ELR (cell line): ENCODE data around the gene ITGAX.

ENCODE experiments used
- DNase-seq: peaks from one replicate; pipeline ENCODE4 v3.0.0-alpha.2; 2015; ENCODE audit warnings: low read depth

The ITGAX gene

DNA sequence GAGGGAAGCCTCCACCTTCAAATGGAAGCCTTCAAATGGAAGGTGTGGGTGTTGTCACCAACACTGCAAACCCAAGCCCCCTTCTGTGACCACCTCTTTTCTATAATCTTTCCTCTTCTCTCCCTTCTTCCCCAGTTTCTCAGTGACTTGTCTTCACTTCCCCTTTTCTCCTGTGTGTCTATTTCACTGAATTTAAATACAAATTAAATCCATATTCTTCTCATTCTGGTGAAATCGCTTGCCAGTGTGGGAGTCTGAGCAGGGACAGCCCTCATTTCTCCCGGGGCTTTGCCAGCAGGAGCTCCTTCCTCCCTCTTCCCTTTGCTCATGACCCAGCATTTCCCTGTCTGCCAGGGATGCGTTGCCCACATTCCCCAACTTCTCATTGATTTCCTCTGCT lies 6.4 kb upstream of the ITGAX start:
- no peak for DNase-seq

DNA sequence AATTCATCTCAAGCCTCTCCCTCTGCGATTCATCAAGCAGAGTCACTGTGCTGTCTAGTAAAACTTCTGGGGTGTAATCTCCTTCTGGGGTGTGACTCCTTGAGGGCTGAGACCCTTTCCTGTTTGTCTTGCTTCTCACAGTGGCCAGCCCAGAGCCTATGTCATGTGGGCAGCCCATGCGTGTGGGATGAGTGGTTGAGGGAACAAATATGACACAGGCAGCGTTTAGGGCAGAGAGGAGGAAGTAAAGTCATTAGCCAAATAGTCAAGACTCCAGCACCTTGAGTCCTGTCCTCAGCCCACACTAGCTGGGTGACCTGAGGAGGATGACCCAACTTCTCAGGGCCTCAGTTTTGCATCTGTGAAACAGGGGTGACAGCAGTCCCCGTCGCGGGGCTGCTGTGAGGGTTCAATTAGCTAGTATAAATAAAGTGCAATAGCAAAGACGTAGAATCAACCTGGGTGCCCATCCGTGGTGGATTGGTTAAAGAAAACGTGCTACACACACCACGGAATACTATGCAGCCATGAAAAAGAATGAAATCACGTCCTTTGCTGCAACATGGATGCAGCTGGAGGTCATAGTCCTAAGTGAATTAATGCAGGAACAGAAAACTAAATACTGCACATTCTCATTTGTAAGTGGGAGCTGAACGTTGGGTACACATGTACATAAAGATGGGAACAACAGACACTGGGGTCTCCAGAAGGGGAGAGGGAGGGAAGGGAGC lies 4.5 kb upstream of the ITGAX start:
- no peak for DNase-seq

DNA sequence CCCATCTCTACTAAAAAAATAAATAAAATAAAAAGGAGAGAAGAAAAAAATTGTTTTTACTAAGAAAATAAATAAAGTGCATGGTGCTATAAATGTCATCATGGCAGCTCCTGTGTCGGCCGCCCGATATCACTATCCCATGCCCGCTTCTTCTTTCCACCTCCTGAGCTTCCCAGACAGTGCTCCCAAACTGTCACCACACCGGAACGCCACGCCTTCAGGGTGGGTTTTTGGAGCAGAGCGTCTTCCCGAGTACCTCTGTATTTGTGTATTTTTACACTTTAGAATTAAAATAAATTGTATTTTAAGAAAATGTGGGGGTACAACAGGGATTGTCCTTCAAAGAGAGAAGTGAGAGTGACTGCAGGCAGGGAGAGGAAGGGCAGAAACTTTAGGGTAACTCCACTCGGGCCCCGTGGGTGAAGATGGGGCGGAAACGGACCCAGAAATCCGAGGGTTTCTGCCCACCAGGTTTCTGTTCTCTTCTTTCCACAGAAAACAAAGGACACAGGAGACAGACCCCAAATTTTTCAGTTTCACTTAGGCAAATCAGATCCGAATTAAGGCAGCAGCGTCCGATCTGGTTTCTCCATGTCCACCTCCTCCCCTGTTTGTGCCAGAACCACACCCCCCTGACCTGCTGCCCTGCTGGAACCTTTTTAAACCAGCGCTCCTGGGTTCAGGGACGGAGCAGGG lies 3.6 kb upstream of the ITGAX start:
- DNase-seq, result no peak

DNA sequence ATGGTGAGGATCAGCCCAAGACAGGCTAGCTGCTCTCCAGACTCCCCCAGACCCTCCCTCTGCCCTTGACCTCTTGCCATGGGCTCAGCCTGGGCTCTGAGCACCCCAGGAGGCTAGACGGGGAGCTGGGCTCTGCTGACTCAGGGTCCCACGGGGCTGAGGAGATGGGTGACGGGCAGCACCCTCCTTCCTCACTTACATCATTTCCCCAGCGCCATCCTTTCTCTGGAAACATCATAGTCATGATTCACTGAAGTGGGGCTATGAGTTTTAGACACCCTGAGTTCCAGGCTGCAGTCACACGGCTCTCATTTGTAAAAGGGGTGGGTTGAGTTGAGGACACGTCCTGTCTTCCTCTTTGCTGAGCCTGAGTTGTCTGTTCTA lies 3.0 kb upstream of the ITGAX start:
- DNase-seq, result peak; percentile 32

DNA sequence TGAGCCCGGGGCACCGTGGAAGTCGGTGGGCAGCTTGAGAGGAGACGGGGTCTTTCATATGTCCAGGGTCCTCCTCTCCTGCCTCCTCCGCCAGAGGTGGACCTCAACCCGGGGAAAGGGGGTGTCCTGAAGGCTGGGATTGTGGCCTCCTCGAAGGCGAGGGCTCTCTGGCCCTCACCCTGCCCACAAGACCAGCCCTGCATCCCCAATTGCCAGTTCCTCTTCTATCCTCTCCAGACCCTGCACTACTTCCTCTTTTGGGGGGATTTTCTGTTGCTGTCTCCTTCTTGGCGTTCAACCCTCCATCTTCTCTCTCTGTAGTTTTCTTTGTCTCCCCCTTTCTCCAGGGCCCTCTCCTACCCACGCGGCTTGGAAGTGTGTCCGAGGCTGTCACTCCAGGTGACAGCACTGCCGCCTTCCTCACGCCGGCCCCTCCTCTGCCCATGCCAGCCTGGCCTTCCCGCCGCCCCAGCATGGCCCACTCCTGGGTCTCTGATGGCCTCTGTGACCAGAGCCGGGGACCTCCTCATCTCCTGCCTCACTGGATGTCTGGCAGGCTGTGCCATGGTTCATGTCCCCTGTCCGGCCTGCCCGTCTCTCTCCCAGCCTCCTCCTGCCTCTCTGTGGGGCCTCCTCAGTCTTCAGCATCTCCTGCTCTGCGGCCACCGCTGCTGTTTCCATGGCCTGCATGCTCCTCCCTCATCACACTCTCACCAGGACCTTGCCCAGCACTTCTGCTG lies 2.4 kb upstream of the ITGAX start:
- DNase-seq, result no peak

DNA sequence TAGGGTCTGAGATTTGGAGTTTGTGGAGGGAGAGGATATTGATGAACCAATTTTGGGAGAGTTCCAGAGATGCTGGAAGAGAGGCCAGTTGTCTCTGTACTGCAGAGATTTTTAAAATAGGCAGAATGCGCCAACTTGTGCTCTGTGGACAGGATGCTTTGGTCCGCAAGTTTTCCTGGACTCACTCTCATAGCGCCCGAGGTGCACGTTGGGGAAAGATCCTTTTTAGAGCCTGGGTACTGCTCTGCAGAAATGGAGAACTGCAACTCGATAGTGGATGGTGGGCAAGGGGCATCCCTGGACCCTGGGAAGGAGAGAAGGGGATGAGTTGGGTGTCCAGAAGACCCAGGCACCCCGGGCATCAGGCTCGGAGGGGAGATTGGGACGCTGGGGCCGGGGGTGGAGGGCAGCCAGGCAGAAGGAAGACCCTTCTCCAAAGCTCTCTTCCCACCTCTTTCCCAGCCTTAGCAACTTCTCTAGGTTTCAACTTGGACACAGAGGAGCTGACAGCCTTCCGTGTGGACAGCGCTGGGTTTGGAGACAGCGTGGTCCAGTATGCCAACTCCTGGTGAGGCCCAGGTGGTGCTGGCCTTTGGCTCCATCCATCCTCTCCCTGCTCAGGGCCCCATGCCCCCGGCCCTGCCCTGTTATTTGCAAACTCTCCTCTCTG lies 590 bp downstream of the ITGAX start:
- no peak for DNase-seq

DNA sequence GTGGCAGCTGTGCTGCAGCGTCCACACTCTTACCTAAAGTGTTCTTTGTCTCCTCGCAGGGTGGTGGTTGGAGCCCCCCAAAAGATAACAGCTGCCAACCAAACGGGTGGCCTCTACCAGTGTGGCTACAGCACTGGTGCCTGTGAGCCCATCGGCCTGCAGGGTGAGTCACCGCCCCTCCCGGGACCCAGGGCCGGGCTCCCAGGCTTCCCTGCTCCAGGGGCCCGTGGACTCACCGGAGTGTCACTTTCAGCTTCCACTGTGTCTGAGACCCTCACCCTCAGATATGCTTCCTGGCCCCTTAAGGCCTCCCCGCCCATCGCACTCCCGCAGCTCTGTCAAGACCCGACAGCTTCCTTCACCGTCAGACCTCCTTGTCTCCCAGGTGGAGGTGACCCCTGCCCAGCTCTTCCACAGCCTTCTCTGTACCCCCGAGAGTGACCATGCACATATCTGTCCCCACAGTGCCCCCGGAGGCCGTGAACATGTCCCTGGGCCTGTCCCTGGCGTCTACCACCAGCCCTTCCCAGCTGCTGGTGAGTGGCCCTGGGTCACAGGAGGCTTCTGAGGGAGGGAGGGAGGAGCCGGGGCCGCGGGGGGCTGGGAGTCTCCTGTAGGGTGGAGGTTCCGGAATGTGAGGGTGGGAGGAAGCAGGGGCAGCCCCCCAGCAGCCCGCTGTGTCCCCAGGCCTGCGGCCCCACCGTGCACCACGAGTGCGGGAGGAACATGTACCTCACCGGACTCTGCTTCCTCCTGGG lies 1.8 kb downstream of the ITGAX start:
- DNase-seq, result peak; percentile 4

DNA sequence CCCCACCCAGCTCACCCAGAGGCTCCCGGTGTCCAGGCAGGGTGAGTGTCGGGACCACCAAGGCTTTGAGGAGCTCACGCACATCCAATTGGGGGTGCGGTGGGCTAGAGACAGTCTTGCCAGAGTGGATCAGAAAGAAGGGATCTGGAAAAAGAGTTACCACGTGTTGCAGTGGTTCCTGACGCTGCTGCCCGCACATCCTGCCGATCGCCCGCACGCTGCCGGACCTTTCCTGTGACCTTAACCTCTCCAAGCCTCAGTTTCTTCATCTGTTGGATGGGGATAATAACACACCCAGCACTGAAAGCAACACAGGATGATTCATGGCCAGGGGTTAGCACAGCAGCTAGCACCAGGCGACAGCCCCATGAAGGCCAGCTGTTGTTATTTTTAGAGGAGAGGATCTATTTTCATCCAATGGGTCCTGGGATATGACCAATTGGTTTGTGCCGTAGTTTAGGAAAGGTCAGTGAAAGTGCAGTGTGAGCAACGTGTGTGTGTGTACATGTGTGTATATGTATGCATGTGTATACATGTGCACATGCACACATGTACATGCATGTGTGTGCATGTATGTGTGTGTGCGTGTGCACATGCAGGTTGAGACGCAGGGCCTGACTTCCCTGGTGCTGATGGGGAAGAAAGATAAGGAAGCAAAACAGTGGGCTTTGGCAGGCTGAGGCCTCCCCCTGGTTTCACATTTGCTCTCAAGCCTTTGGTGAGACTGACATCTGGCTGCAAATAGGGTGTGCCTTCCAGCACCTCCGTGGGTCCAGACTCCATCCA lies 2.5 kb downstream of the ITGAX start:
- DNase-seq, result no peak

DNA sequence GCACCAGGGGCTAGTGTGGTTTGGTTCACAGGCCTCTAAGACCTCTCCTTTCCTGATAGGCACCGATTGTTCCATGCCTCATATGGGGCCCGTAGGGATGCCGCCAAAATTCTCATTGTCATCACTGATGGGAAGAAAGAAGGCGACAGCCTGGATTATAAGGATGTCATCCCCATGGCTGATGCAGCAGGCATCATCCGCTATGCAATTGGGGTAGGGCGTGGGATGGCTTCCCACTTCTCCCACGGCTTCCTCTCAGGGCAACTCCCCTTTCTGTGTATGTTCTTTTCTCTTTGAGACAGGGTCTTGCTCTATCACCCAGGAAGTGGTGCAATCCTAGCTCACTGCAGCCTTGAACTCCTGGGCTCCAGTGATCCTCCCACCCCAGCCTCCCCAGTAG lies 5.3 kb downstream of the ITGAX start:
- DNase-seq, result no peak

DNA sequence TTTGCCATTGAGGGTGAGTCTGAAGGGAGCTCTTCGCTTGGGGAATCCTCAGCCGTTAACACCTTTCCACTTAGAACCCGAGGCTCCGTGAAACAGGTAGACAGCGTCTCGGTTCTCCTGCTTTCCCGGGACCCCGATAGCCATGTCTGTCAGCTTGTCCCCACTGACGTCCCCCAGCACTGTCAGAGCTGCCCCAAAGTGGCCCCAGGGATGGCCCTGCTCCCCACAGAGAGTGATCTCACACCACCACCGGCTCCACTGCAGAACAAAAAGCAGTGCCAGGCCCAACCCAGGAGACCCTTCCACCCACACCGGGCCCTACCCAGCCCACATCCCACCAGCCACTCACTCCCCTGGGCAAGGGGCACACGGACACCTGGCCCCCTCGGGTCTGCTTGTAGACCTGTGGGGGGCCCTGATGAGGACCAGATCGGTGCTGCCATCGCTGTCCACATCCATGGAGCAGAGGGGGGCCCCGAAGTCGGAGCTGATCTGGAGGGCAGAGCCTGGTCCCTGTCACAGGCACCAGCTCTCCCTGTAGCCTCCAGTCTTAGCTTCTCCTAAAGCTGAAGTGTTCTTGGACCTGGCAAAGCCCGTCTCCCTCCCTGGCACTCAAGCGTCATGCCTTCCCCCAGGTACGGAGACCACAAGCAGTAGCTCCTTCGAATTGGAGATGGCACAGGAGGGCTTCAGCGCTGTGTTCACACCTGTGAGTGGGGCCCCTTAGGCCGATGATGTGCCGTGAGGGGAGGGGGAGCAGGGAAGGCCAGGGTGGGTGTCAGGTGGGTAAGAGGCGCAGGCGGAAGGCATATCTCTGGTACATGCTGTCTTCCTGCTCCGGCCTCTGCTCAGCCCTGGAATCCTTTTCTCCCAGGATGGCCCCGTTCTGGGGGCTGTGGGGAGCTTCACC lies 6.5 kb downstream of the ITGAX start:
- DNase-seq, result no peak

DNA sequence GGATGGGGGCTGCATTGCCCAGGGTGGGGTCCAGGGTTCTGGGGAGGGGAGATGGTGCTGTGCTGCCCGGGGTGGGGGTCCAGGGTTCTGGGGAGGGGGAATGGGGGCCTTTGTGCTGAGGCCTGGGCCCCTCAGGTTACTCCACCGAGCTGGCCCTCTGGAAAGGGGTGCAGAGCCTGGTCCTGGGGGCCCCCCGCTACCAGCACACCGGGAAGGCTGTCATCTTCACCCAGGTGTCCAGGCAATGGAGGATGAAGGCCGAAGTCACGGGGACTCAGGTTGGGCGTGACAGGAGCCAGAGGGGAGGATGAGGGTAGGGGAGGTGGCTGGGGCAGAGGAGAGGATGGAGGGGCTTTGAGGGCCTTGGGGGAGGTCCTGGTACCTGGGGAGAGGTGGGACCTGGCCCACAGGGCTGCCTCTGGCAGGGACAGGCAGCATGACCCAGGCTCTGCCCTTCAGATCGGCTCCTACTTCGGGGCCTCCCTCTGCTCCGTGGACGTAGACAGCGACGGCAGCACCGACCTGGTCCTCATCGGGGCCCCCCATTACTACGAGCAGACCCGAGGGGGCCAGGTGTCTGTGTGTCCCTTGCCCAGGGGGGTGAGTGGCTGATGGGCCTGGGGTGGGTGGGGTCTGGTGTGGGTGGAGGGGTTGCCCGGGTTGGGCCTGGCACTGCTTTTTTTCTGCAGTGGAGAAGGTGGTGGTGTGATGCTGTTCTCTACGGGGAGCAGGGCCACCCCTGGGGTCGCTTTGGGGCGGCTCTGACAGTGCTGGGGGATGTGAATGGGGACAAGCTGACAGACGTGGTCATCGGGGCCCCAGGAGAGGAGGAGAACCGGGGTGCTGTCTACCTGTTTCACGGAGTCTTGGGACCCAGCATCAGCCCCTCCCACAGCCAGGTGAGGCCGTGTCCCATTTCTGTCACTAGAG lies 7.8 kb downstream of the ITGAX start:
- no peak for DNase-seq

DNA sequence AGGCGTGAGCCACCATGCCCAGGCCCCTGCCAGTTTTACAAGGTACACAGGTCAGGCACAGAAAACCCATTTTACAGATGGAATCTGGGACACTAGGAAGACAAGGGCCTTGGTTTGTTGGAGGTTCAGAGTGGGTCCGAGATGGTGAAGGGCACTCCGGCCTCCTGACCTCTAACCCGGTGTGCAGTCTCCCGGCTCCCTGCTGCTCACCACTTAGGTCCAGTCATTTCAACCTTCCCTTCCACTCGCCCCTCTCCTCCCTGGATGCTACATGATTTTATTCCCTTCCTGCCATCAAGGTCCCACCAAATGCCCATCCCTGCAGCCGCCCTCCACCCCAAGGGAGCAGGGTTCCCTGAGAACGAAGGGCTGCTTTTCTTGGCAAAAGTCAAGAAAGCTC lies 8.7 kb downstream of the ITGAX start:
- no peak for DNase-seq

DNA sequence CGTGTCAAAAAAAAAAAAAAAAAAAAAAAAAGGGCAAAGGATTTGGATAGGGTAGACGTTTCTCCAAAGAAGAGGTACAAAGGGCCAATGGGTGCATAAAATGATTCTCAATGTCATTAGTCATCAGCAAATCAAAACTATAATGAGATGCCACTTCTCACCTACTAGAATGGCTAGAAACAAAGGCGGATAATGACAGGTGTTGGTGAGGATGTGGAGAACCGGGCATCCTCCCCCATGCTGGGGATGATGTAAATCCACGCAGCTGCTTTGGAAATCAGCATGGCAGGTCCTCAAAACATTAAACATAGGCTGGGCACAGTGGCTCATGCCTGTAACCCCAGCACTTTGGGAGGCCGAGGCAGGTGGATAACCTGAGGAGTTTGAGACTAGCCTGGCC lies 9.4 kb downstream of the ITGAX start:
- DNase-seq, result no peak

DNA sequence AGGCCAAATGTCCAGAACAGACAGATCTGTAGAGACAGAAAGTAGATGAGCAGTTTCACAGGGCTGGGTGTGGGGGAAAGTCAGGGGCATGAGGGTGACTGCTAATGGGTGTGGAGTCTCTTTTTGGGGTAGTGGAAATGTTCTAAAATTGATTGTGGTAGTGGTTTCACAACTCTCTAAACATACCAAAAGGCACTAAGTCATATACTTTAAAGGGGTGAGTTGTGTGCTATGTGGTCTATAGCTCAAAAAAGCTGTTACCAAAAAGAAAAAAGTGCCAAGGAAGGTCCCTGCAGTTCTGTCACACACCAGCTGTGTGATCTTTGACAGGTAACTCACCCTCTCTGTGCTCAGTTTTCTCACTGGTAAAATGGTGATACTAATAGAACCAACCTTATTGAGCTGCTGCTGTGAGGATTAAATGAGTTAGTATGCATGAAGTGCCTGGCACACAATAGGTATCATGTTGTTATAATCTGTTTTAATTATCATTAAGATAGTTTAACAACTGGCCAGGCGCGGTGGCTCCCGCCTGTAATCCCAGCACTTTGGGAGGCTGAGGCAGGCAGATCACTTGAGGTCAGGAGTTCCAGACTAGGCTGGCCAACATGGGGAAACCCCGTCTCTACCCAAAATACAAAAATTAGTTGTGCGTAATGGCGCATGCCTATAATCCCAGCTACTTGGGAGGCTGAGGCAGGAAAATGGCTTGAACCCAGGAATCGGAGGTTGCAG lies 10.3 kb downstream of the ITGAX start:
- DNase-seq, result no peak

DNA sequence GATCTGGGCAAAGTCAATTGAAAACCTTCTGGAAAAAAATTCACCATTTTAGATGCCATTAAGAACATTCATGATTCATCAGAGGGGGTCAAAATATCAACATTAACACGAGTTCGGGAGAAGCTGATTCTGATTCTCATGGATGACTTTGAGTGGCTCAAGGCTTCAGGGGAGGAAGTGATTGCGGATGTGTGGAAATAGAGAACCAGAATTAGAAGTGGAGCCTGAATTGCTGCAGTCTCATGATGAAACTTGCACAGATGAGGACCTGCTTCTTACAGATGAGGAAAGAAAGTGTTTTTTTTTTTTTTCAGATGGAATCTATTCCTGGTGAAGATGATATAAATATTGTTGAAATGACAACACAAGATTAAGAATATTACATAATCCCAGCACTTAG lies 12.9 kb downstream of the ITGAX start:
- DNase-seq, result no peak

DNA sequence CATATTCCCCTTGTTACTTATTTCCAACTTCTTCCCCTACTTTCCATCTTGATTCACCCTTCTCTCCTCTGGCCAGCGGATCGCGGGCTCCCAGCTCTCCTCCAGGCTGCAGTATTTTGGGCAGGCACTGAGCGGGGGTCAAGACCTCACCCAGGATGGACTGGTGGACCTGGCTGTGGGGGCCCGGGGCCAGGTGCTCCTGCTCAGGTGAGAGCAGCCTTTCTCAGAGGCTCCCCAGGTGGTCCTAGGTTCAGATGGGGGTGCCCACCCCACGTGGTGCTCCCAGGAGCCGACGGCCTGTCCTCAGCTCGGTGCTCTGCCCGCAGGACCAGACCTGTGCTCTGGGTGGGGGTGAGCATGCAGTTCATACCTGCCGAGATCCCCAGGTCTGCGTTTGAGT lies 16.0 kb downstream of the ITGAX start:
- DNase-seq, result no peak

DNA sequence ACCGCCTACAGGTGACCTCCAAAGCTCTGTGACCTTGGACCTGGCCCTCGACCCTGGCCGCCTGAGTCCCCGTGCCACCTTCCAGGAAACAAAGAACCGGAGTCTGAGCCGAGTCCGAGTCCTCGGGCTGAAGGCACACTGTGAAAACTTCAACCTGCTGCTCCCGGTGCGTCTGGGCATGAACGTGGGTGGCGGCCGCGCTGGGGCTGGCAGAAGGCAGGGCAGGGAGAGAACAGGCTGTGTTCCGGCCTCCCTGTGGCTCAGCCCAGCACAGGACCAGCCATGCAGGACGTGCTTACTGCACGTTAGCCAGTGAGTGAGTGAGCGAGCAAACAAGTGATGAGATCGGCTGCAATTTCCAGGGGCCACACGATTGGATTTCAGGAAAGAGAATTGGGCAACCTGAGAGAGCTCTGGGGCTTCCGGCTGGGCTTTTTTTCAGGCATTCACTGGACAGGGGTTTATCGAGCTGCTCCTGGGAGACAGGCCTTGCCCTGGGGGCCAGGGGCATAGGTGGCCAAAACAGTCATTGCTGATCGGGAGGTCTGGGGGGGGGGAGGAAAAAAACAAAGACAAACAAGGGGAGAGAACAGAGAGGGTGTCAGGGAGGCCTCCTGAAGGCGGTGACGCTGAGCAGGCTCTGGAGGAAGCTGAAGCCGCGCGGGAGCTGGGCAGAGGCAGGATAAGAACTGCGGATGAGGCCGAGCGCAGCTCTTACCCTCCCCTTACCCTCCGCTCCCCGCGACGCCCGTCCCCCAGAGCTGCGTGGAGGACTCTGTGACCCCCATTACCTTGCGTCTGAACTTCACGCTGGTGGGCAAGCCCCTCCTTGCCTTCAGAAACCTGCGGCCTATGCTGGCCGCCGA lies 16.9 kb downstream of the ITGAX start:
- DNase-seq, result no peak
